ENCODE data around the gene C16orf96.
"Not testable (repeated sequence)": the region's sequence is repeated elsewhere in the genome, so short reads cannot be mapped to it uniquely, and the experiment has no call there.

C16orf96 gene

GRCh38 chr16:4561596-4561995, 5.5 kb downstream of the C16orf96 start:
- no peak overlapping the region for H3K4me3 ChIP-seq (ENCODE audit: low read depth, low read length)

GRCh38 chr16:4564661-4565267, 8.6 kb downstream of the C16orf96 start:
- H3K4me3 ChIP-seq (ENCODE audit: low read depth, low read length): no peak overlapping the region

GRCh38 chr16:4566144-4566543, 10.0 kb downstream of the C16orf96 start:
- no peak overlapping the region for H3K4me3 ChIP-seq (ENCODE audit: low read depth, low read length)

- no peak overlapping the region for H3K4me3 ChIP-seq (ENCODE audit: low read depth, low read length)
Observed at GRCh38 chr16:4570086-4570485, 13.9 kb downstream of the C16orf96 start.

DNA sequence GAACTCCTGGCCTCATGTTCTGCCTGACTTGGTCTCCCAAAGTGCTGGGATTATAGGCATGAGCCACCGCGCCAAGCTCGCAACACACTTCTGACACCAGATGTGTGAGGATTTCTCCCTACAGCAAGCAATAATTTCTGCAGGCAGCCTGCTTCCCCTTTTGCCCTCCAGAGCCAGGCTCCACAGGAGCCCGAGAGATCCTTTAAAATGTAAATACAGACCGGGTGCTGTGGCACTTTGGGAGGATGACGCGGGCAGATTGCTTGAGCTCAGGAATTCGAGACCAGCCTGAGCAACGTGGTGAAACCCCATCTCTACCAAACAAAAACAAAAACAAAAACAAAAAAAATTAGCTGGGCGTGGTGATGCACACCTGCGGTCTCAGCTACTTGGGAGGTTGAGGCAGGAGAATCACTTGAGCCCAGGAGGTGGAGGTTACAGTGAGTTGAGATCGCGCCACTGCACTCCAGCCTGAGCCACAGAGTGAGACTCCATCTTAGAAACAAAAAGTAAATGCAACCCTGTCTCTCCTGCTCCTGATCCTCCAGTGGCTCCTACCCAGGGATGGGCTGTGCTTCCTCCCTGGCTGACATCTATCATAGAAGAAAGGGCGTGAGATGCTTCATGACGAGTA, 14.7 kb downstream of the C16orf96 start:
- H3K4me3 ChIP-seq (ENCODE audit: low read depth, low read length): no peak overlapping the region

- H3K4me3 ChIP-seq (ENCODE audit: low read depth, low read length): no peak overlapping the region
Observed at GRCh38 chr16:4572715-4573114, 16.6 kb downstream of the C16orf96 start.

DNA sequence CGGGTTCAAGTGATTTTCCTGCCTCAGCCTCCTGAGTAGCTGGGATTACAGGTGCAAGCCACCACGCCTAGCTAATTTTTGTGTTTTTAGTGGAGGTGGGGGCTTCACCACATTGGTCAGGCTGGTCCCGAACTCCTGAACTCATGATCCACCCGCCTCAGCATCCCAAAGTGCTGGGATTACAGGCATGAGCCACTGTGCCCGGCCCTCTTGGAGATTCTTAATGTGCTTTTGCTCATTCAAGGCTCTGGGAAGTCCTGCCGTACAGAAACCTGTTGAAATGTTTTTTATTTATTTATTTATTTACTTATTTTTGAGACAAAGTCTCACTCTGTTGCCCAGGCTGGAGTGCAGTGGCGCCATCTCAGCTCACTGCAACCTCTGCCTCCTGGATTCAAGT, 17.8 kb downstream of the C16orf96 start:
- not testable (repeated sequence) for H3K4me3 ChIP-seq (ENCODE audit: low read depth, low read length)

GRCh38 chr16:4574919-4575705, 19.0 kb downstream of the C16orf96 start:
- H3K4me3 ChIP-seq (ENCODE audit: low read depth, low read length): no peak overlapping the region

DNA sequence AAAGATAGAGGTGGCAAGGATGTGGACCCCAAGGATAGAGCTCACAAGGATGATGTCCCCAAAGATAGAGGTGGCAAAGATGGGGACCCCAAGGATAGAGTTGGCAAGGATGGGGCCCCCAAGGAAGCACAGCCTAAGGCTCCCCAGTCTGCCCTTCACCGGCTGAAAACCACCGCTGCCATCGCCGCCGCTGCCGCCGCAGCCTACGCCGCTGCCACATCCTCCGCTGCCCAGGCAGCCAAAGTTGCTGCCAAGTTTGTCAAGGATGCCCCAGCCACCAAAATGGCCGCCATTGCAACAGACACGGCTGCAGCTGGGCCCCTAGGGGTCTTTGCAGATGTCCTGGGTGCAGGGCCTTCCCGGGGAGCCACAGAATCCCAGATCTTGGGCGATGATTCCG, 19.9 kb downstream of the C16orf96 start:
- H3K4me3 ChIP-seq (ENCODE audit: low read depth, low read length): no peak overlapping the region

DNA sequence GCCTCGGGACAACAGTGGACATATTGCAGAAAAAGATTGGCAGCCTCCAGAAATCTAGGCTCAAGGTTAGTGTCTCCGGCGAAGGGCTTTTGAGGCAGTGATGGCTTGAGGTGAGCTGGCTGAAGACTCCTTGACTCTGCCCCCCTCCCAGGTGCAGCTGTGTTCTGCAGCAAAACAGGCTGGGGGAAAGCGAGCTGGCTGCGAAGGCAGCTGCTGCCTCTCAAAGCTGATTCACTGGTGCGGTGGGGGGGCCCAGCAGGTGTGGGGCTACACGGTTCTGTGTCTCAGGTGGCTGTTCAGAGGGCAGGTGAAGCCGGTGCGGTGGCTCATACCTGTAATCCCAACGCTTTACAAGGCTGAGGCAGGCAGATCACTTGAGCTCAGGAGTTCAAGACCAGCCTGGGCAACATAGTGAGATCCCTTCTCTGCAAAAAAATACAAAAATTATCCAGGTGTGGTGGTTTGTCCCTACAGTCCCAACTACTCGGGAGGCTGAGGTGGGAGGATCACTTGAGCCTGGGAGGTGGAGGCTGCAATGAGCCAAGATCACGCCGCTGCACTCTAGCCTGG, 22.9 kb downstream of the C16orf96 start:
- H3K4me3 ChIP-seq (ENCODE audit: low read depth, low read length): no peak overlapping the region

DNA sequence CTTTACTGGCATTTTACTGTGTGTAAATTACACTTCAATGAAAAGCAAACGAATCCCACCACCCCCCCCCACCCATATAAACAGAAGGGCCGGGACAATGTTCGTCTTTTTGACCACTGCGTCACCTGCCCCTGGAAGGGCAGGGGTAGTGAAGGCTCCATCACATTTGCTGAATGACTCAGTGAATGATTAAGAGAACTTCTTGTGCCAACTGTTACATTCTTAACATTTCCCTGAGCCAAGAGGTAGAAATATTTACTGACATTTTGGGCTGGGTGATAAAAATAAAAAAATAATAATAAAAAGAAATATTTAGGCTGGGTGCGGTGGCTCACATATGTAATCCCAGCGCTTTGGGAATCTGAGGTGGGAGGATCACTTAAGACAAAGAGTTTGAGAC, 24.1 kb downstream of the C16orf96 start:
- H3K4me3 ChIP-seq (ENCODE audit: low read depth, low read length): no peak overlapping the region

GRCh38 chr16:4583906-4584305, 27.8 kb downstream of the C16orf96 start:
- no peak overlapping the region for H3K4me3 ChIP-seq (ENCODE audit: low read depth, low read length)

DNA sequence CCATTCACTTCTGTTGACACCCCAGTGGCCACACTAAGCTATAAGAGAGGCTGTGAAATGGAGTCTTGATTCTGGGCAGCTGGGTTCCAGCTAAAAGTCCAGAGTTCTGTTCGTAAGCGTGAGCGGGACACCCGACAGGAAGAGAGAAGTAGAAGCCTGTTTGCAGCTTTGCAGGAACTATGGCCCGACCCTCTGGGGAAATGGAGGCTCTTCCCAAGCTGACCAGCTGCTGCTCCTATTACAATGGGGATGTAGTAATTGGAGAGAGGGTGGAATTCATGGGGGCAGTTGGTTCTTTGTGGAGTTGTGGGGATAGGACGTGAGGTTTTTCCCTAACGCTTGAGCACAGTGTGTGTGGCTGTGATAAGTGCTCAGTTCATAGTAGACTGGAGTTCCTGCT, 30.2 kb downstream of the C16orf96 start:
- H3K4me3 ChIP-seq (ENCODE audit: low read depth, low read length): no peak overlapping the region

DNA sequence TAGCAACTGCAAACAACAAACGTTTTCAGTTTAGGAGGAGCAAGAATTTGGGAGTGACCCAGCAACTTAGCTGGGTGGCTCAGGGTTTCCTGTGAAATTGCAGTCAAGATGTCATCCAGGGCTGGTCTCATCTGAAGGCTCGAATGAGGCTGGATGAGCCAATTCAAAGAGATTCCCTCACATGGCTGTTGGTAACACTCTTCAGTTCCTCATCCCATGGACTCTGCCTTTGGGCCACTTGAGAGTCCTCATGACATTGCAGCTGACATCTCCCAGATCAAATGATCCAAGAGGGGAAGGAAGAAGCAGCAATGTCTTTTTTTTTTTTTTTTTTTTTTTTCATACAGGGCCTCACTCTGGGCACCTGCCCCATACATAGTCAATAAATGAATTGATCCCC, 32.2 kb downstream of the C16orf96 start:
- no peak overlapping the region for H3K4me3 ChIP-seq (ENCODE audit: low read depth, low read length)

DNA sequence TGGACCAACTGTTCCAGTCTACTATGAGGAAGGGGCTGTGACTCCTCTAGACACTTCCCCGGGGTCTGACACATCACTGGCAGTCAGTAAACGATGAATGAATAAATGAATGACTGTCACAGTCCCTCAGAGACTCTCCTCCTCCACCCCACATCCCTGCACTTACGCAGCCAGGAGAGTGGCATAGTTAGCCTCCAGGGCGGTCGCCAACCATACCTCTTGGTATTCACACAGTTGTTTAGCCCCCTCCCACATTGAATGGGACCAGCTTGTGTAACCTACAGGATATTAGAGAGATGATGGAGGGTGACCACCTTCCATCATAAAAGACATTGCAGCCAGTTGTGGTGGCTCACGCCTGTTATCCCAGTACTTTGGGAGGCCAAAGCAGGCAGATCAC, 32.8 kb downstream of the C16orf96 start:
- H3K4me3 ChIP-seq (ENCODE audit: low read depth, low read length): no peak overlapping the region

- no peak overlapping the region for H3K4me3 ChIP-seq (ENCODE audit: low read depth, low read length)
Observed at GRCh38 chr16:4591191-4591590, 35.1 kb downstream of the C16orf96 start.

DNA sequence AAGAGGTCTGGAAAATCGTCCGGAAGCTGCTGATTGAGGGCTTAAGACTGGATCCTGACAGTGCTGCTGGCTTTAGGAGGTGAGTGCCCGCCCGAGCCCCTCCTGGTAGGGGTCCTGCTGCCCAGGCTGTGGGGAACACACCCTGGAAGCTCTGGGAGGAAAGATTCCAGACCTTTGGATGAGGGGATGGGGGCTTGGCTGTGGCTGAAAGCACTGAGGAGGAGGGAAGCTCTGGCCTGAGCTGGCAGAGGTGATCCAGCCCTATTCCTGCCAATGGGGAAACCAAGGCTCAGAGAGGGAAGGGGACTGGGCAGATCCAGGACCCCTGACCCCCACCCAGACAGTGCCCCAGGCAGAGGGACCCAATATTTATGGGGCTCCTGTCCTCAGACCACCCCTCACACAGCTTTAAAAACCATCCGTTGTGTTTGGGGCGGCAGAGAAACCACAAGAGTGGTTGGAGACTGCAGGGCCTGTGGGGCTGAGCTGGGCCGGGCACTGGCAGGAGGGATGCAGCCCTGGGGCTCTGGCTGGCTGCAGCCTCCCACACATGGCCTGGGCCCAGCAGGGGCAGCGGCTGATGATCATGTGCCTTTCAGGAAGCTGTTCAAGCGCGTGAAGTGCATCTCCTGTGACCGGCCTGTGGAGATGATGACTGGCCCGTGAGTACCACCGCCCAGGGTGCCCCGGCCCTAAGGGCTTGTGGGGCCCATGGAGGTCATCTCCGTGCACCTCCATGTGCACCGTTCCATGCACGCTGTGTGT, 35.7 kb downstream of the C16orf96 start:
- no peak overlapping the region for H3K4me3 ChIP-seq (ENCODE audit: low read depth, low read length)

DNA sequence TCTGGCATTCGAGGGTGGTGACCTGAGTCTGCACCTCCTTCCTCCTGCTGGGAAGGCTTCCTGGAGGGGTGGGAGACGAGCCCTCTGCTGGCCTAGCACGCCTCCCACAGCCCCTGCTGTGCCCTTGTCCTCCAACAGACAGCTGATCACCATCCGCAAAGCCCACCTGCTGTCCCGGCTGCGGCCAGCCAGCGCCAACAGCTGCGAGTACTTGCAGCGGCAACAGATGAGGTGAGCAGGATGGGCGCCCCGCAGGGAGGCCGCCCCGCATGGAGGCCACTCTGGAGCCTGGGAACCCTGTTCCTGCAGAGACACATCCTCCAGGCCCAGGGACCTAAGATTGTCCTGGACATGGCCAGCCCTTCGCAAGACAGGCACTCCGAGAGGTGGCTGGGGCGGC, 36.9 kb downstream of the C16orf96 start:
- no peak overlapping the region for H3K4me3 ChIP-seq (ENCODE audit: low read depth, low read length)

DNA sequence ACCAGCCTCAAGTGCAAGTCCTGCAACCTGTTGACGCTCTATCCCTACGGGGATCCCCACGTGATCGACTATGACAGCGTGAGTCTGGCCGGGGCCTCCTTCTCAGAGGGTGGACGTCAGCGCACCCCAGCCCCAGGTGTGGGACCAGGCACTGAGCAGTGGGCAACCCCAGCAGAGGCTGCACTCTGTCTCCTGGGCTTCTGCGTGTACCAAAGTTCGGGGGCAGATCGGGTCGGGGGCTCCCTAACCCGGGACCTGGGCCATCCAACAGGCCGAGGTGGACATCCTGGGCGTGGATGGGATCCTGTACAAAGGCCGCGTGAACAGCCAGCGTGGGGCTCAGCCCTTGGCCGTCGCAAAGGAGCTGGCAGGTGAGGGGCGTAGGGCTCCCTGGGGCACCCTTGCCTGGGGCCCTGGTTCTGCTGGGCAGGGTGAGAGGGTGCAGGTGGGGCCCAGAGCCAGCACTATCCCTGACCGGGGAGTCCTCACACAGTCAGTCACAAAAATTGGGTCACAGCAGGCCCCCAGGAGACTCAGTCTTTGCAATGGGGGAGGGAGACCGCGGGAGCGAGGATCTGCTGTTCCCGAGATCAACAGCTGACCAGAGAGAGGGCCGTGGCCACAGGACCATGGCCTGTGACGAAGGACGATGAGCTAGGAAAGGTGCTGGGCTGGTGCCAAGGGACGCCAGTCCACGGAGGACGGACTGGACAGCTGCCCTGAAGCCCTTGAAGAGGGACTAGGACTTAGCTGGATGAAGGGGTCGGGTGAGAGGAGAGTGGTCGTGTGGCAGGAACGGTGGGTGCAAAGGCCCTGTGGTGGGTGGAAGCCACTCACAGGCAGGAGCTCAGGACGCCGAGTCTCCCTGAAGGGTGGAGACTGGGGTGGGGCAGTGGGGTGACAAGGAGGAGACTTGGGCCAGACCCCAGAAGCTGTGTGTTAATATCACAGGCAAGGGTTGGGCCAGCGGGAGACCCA, 38.6 kb downstream of the C16orf96 start:
- H3K4me3 ChIP-seq (ENCODE audit: low read depth, low read length): no peak overlapping the region

DNA sequence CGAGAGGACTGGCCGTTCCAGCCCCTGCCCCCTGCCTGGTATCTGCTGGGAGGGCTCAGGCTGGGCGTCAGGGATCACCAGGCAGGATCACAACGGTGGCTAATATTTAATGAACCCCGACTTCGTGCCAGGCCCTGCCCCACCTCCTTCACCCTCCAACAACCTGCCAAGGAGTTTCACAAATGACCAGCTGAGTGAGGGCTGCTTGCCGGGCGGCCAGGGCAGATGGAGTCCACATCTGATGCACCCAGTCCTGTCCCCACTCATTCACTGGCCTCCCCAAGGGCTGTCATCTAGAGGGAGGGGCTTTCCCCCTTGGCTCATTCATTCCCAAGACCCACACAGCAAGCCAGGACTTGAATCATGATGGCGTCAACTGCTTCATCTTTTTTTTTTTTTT, 41.0 kb downstream of the C16orf96 start:
- H3K4me3 ChIP-seq (ENCODE audit: low read depth, low read length): no peak overlapping the region

Data from iPS-11a (cell line).